Activated CD4-positive, alpha-beta memory T cell treated with anti-CD3 and anti-CD28 coated beads for 36 hours (primary cell): ENCODE results near the gene PTPA. TPM values are rescaled to one million over a fixed set of nuclear protein-coding genes. Genes with fewer than 3 reads are reported as not detected.

Experiments
- CTCF ChIA-PET: fragments of 350-600 bp; sonication (Branson Sonifier 250); formaldehyde crosslinking; loops from one replicate; lab custom pipeline; 2021; ENCODE audit warnings: antibody characterized with exemption, inconsistent platforms; lab: Charles Lee
- POLR2A ChIA-PET: fragments of 350-600 bp; sonication (Branson Sonifier 250); formaldehyde crosslinking; loops from one replicate; lab custom pipeline; 2021; ENCODE audit warnings: antibody characterized with exemption; lab: Charles Lee
- DNase-seq: peaks from one replicate; pipeline ENCODE4 v3.0.0-alpha.2; 2020
- H3K27ac Mint-ChIP-seq: one replicate; pipeline ENCODE4 v1.8.0; 2021; ENCODE audit warnings: mixed read lengths
- H3K27me3 Mint-ChIP-seq: one replicate; pipeline ENCODE4 v1.8.0; 2021; ENCODE audit warnings: mixed read lengths
- H3K36me3 Mint-ChIP-seq: one replicate; pipeline ENCODE4 v1.8.0; 2021; ENCODE audit warnings: mixed read lengths
- H3K4me1 Mint-ChIP-seq: one replicate; pipeline ENCODE4 v1.8.0; 2021; ENCODE audit warnings: low read depth, mixed read lengths
- H3K4me3 Mint-ChIP-seq: one replicate; pipeline ENCODE4 v1.8.0; 2021; ENCODE audit warnings: mild to moderate bottlenecking, mixed read lengths
- H3K9me3 Mint-ChIP-seq: one replicate; pipeline ENCODE4 v1.8.0; 2021; ENCODE audit warnings: mixed read lengths
- intact Hi-C: fragments of 100-400 bp; cut with micrococcal nuclease; formaldehyde crosslinking; loops from one replicate; pipeline ENCODE4 v1.15.1; 2023
- total RNA-seq, 2 experiments: library from RNA; stranded (reverse); gene quantifications; one replicate each; pipeline ENCODE4 v1.2.3, GENCODE V29; 2021

PTPA gene
- total RNA-seq, 2 experiments from 2014 or later, result 74.6 to 76.3 TPM

DNA sequence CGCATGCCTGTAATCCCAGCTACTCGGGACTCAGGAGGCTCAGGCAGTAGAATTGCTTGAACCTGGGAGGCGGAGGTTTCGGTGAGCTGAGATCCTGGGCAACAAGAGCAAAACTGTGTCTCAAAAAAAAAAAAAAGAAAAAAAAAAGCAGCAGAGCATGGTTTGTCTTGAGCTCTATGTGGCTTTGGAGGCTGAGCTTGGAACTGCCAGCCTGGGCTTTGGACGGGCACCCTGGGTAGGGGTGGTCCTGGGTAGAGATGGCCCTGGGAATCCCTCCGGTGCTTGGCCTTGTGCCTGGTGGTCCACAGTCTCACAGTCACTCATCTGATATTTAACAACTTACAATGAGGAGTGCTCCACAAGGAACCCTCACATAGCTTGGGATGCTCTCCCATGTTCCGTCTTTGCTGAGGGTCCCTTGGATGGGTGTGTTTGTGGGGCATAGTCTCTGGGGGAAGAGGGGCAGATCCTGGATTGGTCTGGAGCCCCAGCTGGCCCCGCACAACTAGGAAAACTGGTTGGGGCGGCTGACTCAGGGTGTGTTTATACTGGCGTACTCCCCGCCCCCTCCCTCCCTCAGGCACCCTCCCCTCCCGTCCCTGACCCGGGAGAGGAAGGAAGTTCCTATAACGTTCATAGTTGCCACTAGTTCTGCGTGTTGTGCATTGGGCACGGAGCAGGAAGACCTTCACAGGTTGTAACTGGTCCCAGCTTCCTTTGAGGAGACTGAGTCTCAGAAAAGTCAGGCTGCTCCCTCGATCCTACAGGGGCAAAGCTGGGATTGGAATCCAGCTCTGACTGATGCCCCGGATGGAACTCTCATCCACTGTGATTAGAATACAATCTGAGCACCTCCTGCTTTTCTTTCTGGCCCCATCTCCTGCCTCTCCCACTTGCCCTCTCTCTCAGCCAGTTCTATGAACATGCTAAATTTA, 55.7 kb downstream of the PTPA start:
- CTCF ChIA-PET, result interaction anchor here (1.4 to 5.8 kb wide), 3 partner anchors 24 to 36 kb away, joined by 8 to 32 read pairs (median 9); no protein-coding TSS in a partner anchor

DNA sequence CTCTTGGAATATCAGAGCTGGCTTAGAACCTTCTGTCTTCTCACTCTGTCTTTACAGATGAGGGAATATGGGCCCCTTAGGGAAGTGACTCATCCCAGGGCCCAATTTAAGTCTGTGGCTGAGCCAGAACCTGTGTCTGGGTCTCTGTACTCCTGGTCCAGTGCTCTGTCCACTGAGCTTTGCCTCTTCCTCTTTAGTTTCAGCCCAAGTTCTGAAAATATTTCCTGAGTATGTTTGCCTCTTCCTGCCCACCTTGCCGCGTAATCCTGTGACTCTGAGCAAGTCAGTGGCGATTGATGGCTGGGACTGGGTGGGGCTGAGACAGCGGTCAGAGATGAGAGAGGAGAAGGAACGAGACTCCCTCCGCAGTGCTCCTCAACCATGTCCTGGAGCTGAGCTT, 59.0 kb downstream of the PTPA start:
- no peaks in the 10 kb centered on the region for H3K9me3 Mint-ChIP-seq
- POLR2A ChIA-PET, result no interaction called here
- CTCF ChIA-PET, result interaction anchor here (0.9 to 7.2 kb wide), 3 partner anchors 29 to 454 kb away, joined by 3 to 119 read pairs (median 3); no protein-coding TSS in a partner anchor

More for the DNA sequence above, 55.7 kb downstream of the PTPA start:
- H3K4me1 Mint-ChIP-seq, result peaks cover 20% of the 10 kb centered on the region
- no peaks in the 10 kb centered on the region for H3K9me3 Mint-ChIP-seq
- no peaks in the 10 kb centered on the region for H3K27me3 Mint-ChIP-seq
- no peaks in the 10 kb centered on the region for H3K36me3 Mint-ChIP-seq
- H3K4me3 Mint-ChIP-seq, result peak overlapping the region; percentile 23
- POLR2A ChIA-PET, result no interaction called here
- intact Hi-C loops, result no loop called here
- peak; percentile 48 for DNase-seq
- no peak overlapping the region for H3K27ac Mint-ChIP-seq

DNA sequence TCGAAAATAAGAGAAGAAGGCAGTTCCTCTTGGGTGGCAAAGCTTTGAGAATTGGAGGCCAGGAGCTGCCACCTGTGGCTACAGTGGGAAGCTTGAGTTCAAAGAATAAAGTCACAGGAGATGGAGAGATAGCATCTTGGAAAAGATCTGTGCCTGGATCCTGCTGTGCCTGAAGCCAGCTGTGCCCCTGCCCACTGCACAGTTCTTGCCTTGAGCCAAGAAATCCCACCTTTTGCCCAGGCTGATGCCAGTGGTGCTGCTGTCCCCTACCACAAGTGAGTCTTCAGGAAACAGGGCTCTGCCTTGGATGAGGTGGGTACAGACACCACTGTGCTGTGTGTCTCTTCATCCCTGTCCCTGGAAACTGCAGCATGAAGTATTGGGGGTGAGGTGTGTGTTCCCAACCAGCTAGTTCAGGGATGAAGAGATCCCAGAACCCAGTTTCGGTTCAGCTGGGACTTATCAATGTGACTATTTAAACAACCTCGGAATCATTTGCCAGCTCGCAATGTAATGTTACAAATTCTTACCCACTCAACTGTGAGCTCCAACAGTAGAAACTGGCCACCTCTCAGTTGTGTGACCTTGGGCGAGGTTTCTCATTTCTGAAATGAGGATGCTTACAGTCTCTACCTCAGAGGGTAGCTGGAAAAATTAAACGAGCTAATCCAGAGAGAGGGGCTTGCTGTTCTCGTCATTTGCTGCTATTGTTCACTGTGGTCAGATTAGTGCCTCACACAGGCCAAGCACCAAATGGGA, 61.0 kb downstream of the PTPA start:
- no peak for DNase-seq
- Mint-ChIP-seq H3K36me3 (no peaks in the 10 kb centered on the region), H3K9me3 (no peaks in the 10 kb centered on the region), H3K27me3 (peaks cover 9% of the 10 kb centered on the region), H3K4me1 (peaks cover 18% of the 10 kb centered on the region), H3K27ac (no peak overlapping the region), H3K4me3 (no peak overlapping the region)
- ChIA-PET CTCF (interaction anchor here (0.6 to 7.2 kb wide), 13 partner anchors 11 to 452 kb away, joined by 3 to 119 read pairs (median 5); no protein-coding TSS in a partner anchor), POLR2A (no interaction called here)
- intact Hi-C loops, result loop anchor here (10.0 kb wide), 2 partner anchors 163 to 213 kb away; no protein-coding TSS in a partner anchor

More for the DNA sequence above, 59.0 kb downstream of the PTPA start:
- intact Hi-C loops, result loop anchor here (10.0 kb wide), 2 partner anchors 165 to 215 kb away; no protein-coding TSS in a partner anchor
- Mint-ChIP-seq H3K36me3 (no peaks in the 10 kb centered on the region), H3K4me1 (peaks cover 20% of the 10 kb centered on the region), H3K4me3 (no peak overlapping the region), H3K27me3 (peaks cover 9% of the 10 kb centered on the region), H3K27ac (no peak overlapping the region)
- peak; percentile 32 for DNase-seq

DNA sequence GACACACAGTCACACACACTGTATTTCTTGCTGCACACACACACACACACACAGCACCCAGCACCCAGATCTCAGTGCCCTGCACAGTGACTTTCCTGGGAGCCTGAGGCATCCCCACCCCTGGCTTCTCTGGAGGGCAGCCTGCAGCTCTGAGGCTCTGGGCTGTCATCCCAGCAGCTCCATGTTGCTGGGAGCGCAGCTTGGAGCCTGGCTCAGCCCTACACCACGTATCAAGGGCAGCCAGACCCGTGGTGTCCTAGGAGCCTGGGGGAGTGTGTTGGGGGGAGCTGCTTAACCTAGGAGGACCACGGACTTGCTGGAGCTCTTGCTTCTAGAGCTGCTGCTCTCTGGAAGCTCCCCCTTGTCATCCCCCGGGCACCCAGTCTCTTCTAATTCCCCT, 61.6 kb downstream of the PTPA start:
- no peaks in the 10 kb centered on the region for H3K9me3 Mint-ChIP-seq
- CTCF ChIA-PET, result interaction anchor here (0.8 to 7.2 kb wide), 14 partner anchors 12 to 452 kb away, joined by 3 to 119 read pairs (median 6); no protein-coding TSS in a partner anchor
- DNase-seq, result no peak
- no peak overlapping the region for H3K4me3 Mint-ChIP-seq
- intact Hi-C loops, result loop anchor here (10.0 kb wide), 2 partner anchors 162 to 212 kb away; no protein-coding TSS in a partner anchor
- no peaks in the 10 kb centered on the region for H3K36me3 Mint-ChIP-seq
- H3K27me3 Mint-ChIP-seq, result peaks cover 9% of the 10 kb centered on the region
- peaks cover 13% of the 10 kb centered on the region for H3K4me1 Mint-ChIP-seq
- no peak overlapping the region for H3K27ac Mint-ChIP-seq
- POLR2A ChIA-PET, result no interaction called here

DNA sequence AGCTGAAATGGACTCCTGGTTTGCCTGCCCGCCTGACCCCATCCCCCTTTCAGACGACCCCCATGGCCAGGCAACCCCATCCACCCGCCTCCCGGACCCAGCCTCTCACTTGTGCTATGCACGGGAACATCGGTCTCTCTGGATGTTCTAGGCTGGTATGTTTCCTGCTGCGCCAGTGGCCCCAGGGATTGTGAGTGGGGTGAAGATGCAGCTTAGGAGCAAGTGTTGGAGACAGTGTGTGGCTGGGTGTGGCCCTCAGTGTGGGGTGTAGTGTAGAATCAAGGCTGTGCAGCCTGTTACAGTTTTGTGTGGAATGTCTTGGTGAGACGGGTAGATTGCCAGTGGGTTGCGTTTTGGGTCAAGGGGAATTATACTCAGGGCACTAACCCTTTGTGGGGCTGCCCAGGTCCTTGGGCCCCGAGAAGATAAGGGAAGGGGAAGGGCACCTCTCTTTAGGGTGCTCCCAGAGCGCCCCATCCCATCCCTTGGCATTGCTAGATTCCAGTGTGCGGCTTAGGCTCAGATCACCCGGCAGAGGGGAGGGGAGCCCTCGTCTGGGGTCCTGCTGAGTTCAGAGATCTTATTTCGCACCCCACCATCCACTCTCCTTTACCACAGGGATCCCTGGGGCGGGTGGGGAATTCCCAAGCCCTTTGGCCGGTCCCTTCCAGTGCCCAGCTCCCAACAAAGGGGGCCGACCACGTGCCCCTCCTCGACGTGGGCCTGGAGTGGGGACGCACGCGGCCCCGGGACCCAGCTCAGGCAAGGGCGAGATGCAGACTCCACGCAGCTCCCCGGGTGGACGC, 62.3 kb downstream of the PTPA start:
- intact Hi-C loops, result loop anchor here (1.0 to 10.0 kb wide), 4 partner anchors 34 to 437 kb away; no protein-coding TSS in a partner anchor
- Mint-ChIP-seq H3K4me1 (peaks cover 10% of the 10 kb centered on the region), H3K9me3 (no peaks in the 10 kb centered on the region), H3K4me3 (no peak overlapping the region), H3K36me3 (no peaks in the 10 kb centered on the region), H3K27ac (no peak overlapping the region), H3K27me3 (peaks cover 9% of the 10 kb centered on the region)
- ChIA-PET POLR2A (interaction anchor here (0.8 to 0.9 kb wide), 2 partner anchors 33 to 435 kb away, joined by 3 to 5 read pairs; no protein-coding TSS in a partner anchor), CTCF (interaction anchor here (0.6 to 7.2 kb wide), 37 partner anchors 9 to 628 kb away, joined by 3 to 119 read pairs (median 4); partner anchors contain the start of genes C9orf50 and NTMT1)
- DNase-seq, result no peak

DNA sequence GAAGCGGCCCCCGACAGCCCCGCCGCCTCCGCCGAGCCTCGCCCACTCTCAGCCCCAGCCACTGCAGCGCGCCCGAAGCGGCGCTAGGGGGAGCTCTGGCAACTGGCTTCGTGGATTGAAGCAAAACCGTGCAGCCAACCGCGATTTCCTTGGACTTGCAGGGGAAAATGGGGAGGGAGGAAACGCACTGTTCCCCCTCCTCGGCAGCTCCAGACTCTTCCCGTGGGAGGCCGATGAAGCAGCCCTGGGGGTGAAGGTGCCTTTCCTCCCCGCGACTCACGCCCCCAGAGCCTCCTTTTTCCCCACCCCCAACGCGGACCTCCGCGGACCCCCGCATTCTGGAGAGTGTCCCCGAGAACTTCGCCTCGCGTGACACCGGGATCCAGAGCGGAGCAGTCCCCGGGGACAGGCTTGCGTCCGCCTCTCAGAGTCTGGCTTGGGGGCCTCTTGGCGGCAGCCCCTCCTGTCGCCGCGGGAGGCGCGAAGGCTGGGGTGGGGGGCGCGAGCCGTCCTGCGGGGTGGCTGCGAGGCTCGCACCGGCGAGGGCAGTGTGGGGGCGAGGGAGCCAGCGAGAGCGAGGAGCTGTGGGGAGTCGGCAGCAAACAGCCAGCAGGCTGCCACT, 63.0 kb downstream of the PTPA start:
- POLR2A ChIA-PET, result interaction anchor here (0.8 to 1.4 kb wide), 5 partner anchors 28 to 450 kb away, joined by 3 to 5 read pairs (median 3); no protein-coding TSS in a partner anchor
- CTCF ChIA-PET, result interaction anchor here (0.6 to 7.2 kb wide), 38 partner anchors 8 to 627 kb away, joined by 3 to 119 read pairs (median 4); partner anchors contain the start of genes C9orf50 and NTMT1
- peak overlapping the region; percentile 68 for H3K4me3 Mint-ChIP-seq
- H3K36me3 Mint-ChIP-seq, result no peaks in the 10 kb centered on the region
- no peak overlapping the region for H3K27ac Mint-ChIP-seq
- intact Hi-C loops, result loop anchor here (1.0 to 10.0 kb wide), 4 partner anchors 35 to 437 kb away; no protein-coding TSS in a partner anchor
- H3K4me1 Mint-ChIP-seq, result peaks cover 10% of the 10 kb centered on the region
- peak; percentile 88 for DNase-seq
- H3K9me3 Mint-ChIP-seq, result no peaks in the 10 kb centered on the region
- peaks cover 12% of the 10 kb centered on the region for H3K27me3 Mint-ChIP-seq

DNA sequence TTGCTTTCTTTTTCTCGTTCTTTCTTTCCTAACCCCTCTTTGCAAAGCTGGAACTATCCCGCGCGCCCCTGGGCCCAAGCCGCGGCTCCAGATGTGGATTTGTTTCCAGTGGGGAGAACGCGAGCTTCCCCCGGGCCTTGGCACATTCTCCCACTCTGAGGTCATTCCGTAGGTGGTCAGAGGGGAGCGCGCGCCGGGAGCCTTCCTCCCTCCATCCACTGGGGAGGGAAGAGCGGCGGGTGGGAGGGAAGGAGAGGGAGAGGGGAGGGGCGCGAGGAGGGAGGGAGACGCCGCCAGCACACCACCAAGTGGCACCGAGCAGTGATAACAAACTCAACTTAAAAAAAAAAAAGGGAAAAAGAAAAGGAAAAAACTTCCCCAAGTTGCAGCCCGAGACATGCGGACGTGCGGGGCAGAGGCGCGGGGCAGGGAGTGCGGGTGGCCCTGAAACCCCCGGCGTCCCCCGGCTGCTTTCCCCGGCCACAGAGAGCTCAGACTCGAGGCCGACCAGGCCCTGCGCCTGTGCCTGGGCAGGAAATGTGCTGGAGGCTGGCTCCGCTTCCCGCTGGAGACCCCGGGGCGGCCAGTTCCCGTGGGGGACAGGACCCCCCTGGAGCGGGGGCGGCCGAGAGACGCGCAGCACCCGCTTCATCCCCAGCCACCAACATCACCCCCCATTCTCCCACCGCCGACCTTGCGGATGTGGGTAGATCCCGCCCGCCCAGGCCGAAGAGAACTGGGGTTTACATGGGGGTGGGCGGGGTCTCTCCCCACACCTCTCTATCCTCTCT, 63.7 kb downstream of the PTPA start:
- POLR2A ChIA-PET, result interaction anchor here (0.8 to 1.4 kb wide), 4 partner anchors 28 to 450 kb away, joined by 3 read pairs; no protein-coding TSS in a partner anchor
- peaks cover 12% of the 10 kb centered on the region for H3K27me3 Mint-ChIP-seq
- intact Hi-C loops, result loop anchor here (1.0 to 10.0 kb wide), 6 partner anchors 36 to 436 kb away; no protein-coding TSS in a partner anchor
- H3K27ac Mint-ChIP-seq, result no peak overlapping the region
- no peaks in the 10 kb centered on the region for H3K9me3 Mint-ChIP-seq
- CTCF ChIA-PET, result interaction anchor here (1.0 to 7.2 kb wide), 25 partner anchors 9 to 454 kb away, joined by 3 to 119 read pairs (median 6); partner anchors contain the start of genes C9orf50 and NTMT1
- peaks cover 9% of the 10 kb centered on the region for H3K4me1 Mint-ChIP-seq
- no peaks in the 10 kb centered on the region for H3K36me3 Mint-ChIP-seq
- peak; percentile 51 for DNase-seq
- peak overlapping the region; percentile 76 for H3K4me3 Mint-ChIP-seq

DNA sequence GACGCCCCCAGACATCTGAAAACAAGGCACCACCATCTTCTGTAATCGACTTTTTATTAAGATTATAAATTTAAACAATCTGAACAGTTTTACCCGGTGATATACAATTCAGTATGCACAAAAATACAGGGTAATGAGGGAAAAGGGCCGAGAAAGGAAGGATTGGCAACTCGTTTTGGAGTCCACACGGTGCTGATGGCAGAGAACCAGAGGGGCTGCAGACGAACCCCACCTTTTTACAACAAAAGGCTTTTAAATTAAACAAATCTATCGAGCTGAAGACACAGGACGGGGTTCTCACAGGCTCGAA, 64.3 kb downstream of the PTPA start:
- CTCF ChIA-PET, result interaction anchor here (1.2 to 7.2 kb wide), 8 partner anchors 11 to 452 kb away, joined by 3 to 119 read pairs (median 7); partner anchors contain the start of gene NTMT1
- H3K4me1 Mint-ChIP-seq, result peaks cover 4% of the 10 kb centered on the region
- no peaks in the 10 kb centered on the region for H3K36me3 Mint-ChIP-seq
- no peak for DNase-seq
- H3K27ac Mint-ChIP-seq, result peak overlapping the region; percentile 29
- POLR2A ChIA-PET, result interaction anchor here (1.4 kb wide), 1 partner anchor 449 kb away, joined by 3 read pairs; no protein-coding TSS in a partner anchor
- peak overlapping the region; percentile 76 for H3K4me3 Mint-ChIP-seq
- intact Hi-C loops, result loop anchor here (2.0 to 10.0 kb wide), 5 partner anchors 82 to 435 kb away; no protein-coding TSS in a partner anchor
- H3K27me3 Mint-ChIP-seq, result peaks cover 12% of the 10 kb centered on the region
- H3K9me3 Mint-ChIP-seq, result no peaks in the 10 kb centered on the region

DNA sequence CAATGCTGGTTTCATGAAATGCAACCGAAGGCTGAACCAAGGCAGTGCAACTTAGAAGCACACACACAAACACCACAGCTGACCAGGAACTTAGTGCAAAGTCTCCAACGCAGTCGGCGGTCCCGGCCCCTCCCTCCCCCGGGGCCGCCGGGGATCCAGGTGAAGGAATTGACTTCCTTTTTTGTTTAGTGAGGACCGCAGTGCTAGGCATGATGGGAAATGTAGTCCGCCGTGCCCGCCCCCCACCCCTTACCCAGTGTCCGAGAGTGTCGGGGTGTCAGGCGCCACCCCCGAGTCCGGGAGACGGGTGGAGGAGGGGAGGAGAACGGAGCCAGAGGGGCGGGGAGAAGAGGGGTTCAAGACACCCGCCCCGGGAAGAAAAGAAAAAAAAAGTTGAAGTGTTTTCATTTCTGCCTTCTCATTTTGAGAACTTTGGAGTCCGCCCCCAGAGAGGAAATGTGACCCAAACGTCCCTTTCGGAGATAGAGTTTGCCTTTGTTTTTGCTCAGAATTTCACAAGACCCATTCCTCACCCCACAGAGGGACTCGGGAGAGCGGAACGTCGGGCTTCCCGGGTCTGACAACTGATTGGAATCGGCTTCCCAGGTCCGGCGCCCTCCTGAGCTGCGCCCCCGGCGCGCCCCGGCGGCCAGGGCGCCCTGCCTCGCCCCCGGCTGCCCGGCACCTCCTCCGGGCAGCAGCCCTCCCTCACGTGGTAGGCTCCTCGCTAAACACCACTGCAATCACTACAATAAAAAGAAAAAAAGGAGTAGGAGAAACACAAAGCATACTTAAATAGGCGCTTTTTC, 64.8 kb downstream of the PTPA start:
- peak overlapping the region; percentile 76 for H3K4me3 Mint-ChIP-seq
- intact Hi-C loops, result loop anchor here (1.0 to 10.0 kb wide), 6 partner anchors 60 to 435 kb away; no protein-coding TSS in a partner anchor
- peak overlapping the region; percentile 29 for H3K27ac Mint-ChIP-seq
- DNase-seq, result peak; percentile 88
- ChIA-PET POLR2A (interaction anchor here (0.6 kb wide), 1 partner anchor 327 kb away, joined by 3 read pairs; no protein-coding TSS in a partner anchor), CTCF (interaction anchor here (0.7 to 7.2 kb wide), 8 partner anchors 12 to 481 kb away, joined by 3 to 119 read pairs (median 7); partner anchors contain the start of gene NTMT1)
- no peaks in the 10 kb centered on the region for H3K9me3 Mint-ChIP-seq
- H3K27me3 Mint-ChIP-seq, result peaks cover 12% of the 10 kb centered on the region
- no peaks in the 10 kb centered on the region for H3K36me3 Mint-ChIP-seq
- peaks cover 3% of the 10 kb centered on the region for H3K4me1 Mint-ChIP-seq
